IMR-90 (cell line): ENCODE data around the gene SYCP2. TPM values are rescaled to one million over a fixed set of nuclear protein-coding genes. Genes with fewer than 3 reads are reported as not detected.

ENCODE experiments used
- ATAC-seq: fragments of 200-7000 bp; cut with Tn5 transposase; 2 replicates; pipeline ENCODE4 v1.9.1; 2020; ENCODE audit warnings: low read depth, mild to moderate bottlenecking, moderate library complexity
- BruUV-seq: library from RNA; stranded (reverse); fragments of 400-500 nt; replicated peaks from 2 replicates; lab custom pipeline; 2021; lab: Mats Ljungman, UMichigan
- CTCF ChIA-PET: fragments of 300-600 bp; formaldehyde crosslinking; extraction: SDS; loops from one replicate; lab custom pipeline; 2021; ENCODE audit warnings: antibody characterized with exemption; lab: Yijun Ruan, JAX
- POLR2A ChIA-PET: fragments of 300-600 bp; sonication (Branson Sonifier 250); formaldehyde crosslinking; loops from one replicate; lab custom pipeline; 2022; ENCODE audit warnings: antibody characterized with exemption; ENCODE audit not compliant: unreplicated experiment; lab: Charles Lee
- DNase-seq: peaks from one replicate; pipeline ENCODE4 v3.0.0; 2013
- H2AFZ ChIP-seq: replicated peaks from 2 replicates; pipeline ENCODE3; 2013; ENCODE audit warnings: low read length, mild to moderate bottlenecking; ENCODE audit not compliant: poor library complexity
- H2AK5ac ChIP-seq: 2 replicates; pipeline ENCODE4 v1.6.1; 2013; ENCODE audit warnings: low read depth, low read length, inconsistent platforms
- H2AK9ac ChIP-seq: replicated peaks from 2 replicates; pipeline ENCODE3; 2013; ENCODE audit warnings: mild to moderate bottlenecking, low read depth, low read length, moderate library complexity; ENCODE audit not compliant: poor library complexity
- H2BK120ac ChIP-seq: 2 replicates; pipeline ENCODE4 v1.6.1; 2013; ENCODE audit warnings: low read depth, low read length, inconsistent platforms
- H2BK15ac ChIP-seq: 3 replicates; pipeline ENCODE4 v1.6.1; 2013; ENCODE audit warnings: low read depth, low read length, inconsistent platforms
- H2BK20ac ChIP-seq: 2 replicates; pipeline ENCODE4 v1.6.1; 2013; ENCODE audit warnings: low read depth, mild to moderate bottlenecking, inconsistent platforms, low read length, moderate library complexity
- H2BK5ac ChIP-seq: 2 replicates; pipeline ENCODE4 v1.6.1; 2013; ENCODE audit warnings: mild to moderate bottlenecking, low read depth, low read length, inconsistent platforms; ENCODE audit not compliant: poor library complexity, severe bottlenecking
- H3K14ac ChIP-seq: replicated peaks from 2 replicates; pipeline ENCODE4 v1.6.1; 2013; ENCODE audit warnings: low read depth, low read length, inconsistent platforms
- H3K18ac ChIP-seq: 2 replicates; pipeline ENCODE4 v1.6.1; 2013; ENCODE audit warnings: low read depth, low read length, control low read depth
- H3K23ac ChIP-seq: 2 replicates; pipeline ENCODE4 v1.6.1; 2013; ENCODE audit warnings: low read depth, low read length, inconsistent platforms
- H3K27ac ChIP-seq: 2 replicates; pipeline ENCODE4 v1.5.1; 2013; ENCODE audit warnings: mild to moderate bottlenecking, control low read depth, low read length; ENCODE audit not compliant: insufficient read depth
- H3K27me3 ChIP-seq: 2 replicates; pipeline ENCODE4 v1.6.1; 2013; ENCODE audit warnings: low read length; ENCODE audit not compliant: control insufficient read depth, insufficient read depth
- H3K36me3 ChIP-seq: 2 replicates; pipeline ENCODE4 v1.6.1; 2013; ENCODE audit warnings: low read length, mixed read lengths; ENCODE audit not compliant: control insufficient read depth, insufficient read depth
- H3K4ac ChIP-seq: 2 replicates; pipeline ENCODE4 v1.6.1; 2013; ENCODE audit warnings: low read depth, low read length, inconsistent platforms
- H3K4me1 ChIP-seq: 2 replicates; pipeline ENCODE4 v1.6.1; 2013; ENCODE audit warnings: low read length, mixed read lengths; ENCODE audit not compliant: control insufficient read depth, insufficient read depth
- H3K4me2 ChIP-seq: 2 replicates; pipeline ENCODE4 v1.6.1; 2013; ENCODE audit warnings: low read depth, mild to moderate bottlenecking, control low read depth, low read length, moderate library complexity
- H3K4me3 ChIP-seq: 2 replicates; pipeline ENCODE4 v1.5.1; 2013; ENCODE audit warnings: low read depth, mild to moderate bottlenecking, control low read depth, low read length, moderate library complexity; ENCODE audit not compliant: insufficient read depth
- H3K56ac ChIP-seq: 2 replicates; pipeline ENCODE4 v1.6.1; 2013; ENCODE audit warnings: low read length, inconsistent platforms; ENCODE audit not compliant: insufficient read depth; ENCODE audit errors: extremely low read depth
- H3K79me1 ChIP-seq, 2 experiments: 2 replicates each; pipeline ENCODE4 v1.6.1; 2013; ENCODE audit warnings: low read length in 2 of 2, inconsistent platforms in 1 of 2, low read depth in 1 of 2
- H3K9ac ChIP-seq: 2 replicates; pipeline ENCODE4 v1.6.1; 2013; ENCODE audit warnings: low read depth, low read length, control low read depth
- H3K9me1 ChIP-seq: 2 replicates; pipeline ENCODE4 v1.6.1; 2013; ENCODE audit warnings: low read length, inconsistent platforms; ENCODE audit not compliant: insufficient read depth
- H3K9me3 ChIP-seq: 2 replicates; pipeline ENCODE4 v1.6.1; 2013; ENCODE audit warnings: low read length; ENCODE audit not compliant: control insufficient read depth, insufficient read depth
- H4K20me1 ChIP-seq: 2 replicates; pipeline ENCODE4 v1.6.1; 2013; ENCODE audit warnings: low read length, inconsistent platforms; ENCODE audit not compliant: insufficient read depth
- H4K5ac ChIP-seq: 2 replicates; pipeline ENCODE4 v1.6.1; 2013; ENCODE audit warnings: mild to moderate bottlenecking, low read depth, low read length, control low read depth
- H4K8ac ChIP-seq, 2 experiments: 2 replicates each; pipeline ENCODE4 v1.6.1; 2013; ENCODE audit warnings: low read depth in 2 of 2, low read length in 2 of 2, control low read depth in 1 of 2, inconsistent platforms in 1 of 2
- H4K91ac ChIP-seq: 2 replicates; pipeline ENCODE4 v1.6.1; 2013; ENCODE audit warnings: low read depth, low read length, inconsistent platforms; ENCODE audit not compliant: insufficient read depth
- BHLHE40 ChIP-seq: fragments of 150-350 bp; IDR thresholded peaks from 2 replicates; pipeline ENCODE4 v1.6.1; 2016; ENCODE audit warnings: mild to moderate bottlenecking, low read depth, low read length
- CEBPB ChIP-seq: IDR thresholded peaks from 2 replicates; pipeline ENCODE4 v1.6.1; 2012; ENCODE audit warnings: low read depth, low read length, improper control_type of control experiment
- CHD1 ChIP-seq: IDR thresholded peaks from 2 replicates; pipeline ENCODE4 v1.6.1; 2012; ENCODE audit warnings: low read depth, low read length, improper control_type of control experiment
- FOS ChIP-seq: fragments of 150-350 bp; IDR thresholded peaks from 2 replicates; pipeline ENCODE4 v1.6.1; 2016; ENCODE audit warnings: low read depth, low read length
- MAFK ChIP-seq: IDR thresholded peaks from 2 replicates; pipeline ENCODE4 v1.6.1; 2012; ENCODE audit warnings: low read depth, low read length, improper control_type of control experiment
- MXI1 ChIP-seq: IDR thresholded peaks from 2 replicates; pipeline ENCODE4 v1.6.1; 2012; ENCODE audit warnings: low read depth, mild to moderate bottlenecking, low read length, moderate library complexity, borderline replicate concordance
- NFE2L2 ChIP-seq: fragments of 150-350 bp; IDR thresholded peaks from 2 replicates; pipeline ENCODE4 v1.6.1; 2016; ENCODE audit warnings: low read depth, mild to moderate bottlenecking, low read length
- RAD21 ChIP-seq: IDR thresholded peaks from 2 replicates; pipeline ENCODE4 v1.6.1; 2012; ENCODE audit warnings: low read length, improper control_type of control experiment
- RCOR1 ChIP-seq: IDR thresholded peaks from 2 replicates; pipeline ENCODE4 v1.6.1; 2012; ENCODE audit warnings: mild to moderate bottlenecking, low read length, improper control_type of control experiment; ENCODE audit not compliant: insufficient replicate concordance
- RFX5 ChIP-seq: IDR thresholded peaks from 2 replicates; pipeline ENCODE4 v1.8.0; 2012; ENCODE audit warnings: low read depth, mild to moderate bottlenecking, low read length, moderate library complexity
- whole genome bisulfite sequencing, 2 experiments: methylation state at CpG; one replicate each; pipeline versions ENCODE4 v1.1.5 to v1.1.7; 2013; ENCODE audit warnings: missing lambda C conversion rate in 2 of 2; ENCODE audit not compliant: insufficient read length in 1 of 2; ENCODE audit errors: extremely low coverage in 2 of 2; 5-methylcytosine and 5-hydroxymethylcytosine counted together
- dilution Hi-C: fragments of 300-500 bp; cut with HindIII; formaldehyde crosslinking; loops from one replicate; pipeline ENCODE4 v1.14.3; 2018; ENCODE audit warnings: low sequenced_read_pairs; ENCODE audit not compliant: unreplicated experiment
- in situ Hi-C: fragments of 300-500 bp; cut with MboI; formaldehyde crosslinking; loops from 3 replicates; pipeline ENCODE4 v1.14.3; 2019; ENCODE audit warnings: low sequenced_read_pairs, inconsistent platforms, mixed read lengths
- intact Hi-C: fragments of 100-400 bp; cut with micrococcal nuclease; formaldehyde crosslinking; loops from 2 replicates; pipeline ENCODE4 v1.10.0; 2022
- polyA plus RNA-seq, 3 experiments: library from polyadenylated mRNA; depleted of rRNA; stranded (reverse); fragments of >200 nt; gene quantifications; 2 replicates each; pipeline ENCODE4 v1.2.3, GENCODE V29; 2012; ENCODE audit warnings: low replicate concordance in 1 of 3
- total RNA-seq: library from RNA; depleted of rRNA; stranded (reverse); fragments of >200 nt; gene quantifications from 2 replicates; pipeline ENCODE4 v1.2.3, GENCODE V29; 2012
- TF ChIP-seq, protein P1 (sequence below): conservative IDR thresholded peaks from 2 replicates; pipeline ENCODE4 v1.5.1; 2012; ENCODE audit warnings: mild to moderate bottlenecking, low read depth, low read length, improper control_type of control experiment

SYCP2 gene
- total and polyA plus RNA-seq, 2 of the 4 experiments (the other 2 are of a cell fraction), result 0.18 to 0.31 TPM

GRCh38 chr20:59816146-59816738 is 117.2 kb downstream of the SYCP2 start:
- dilution Hi-C loops, result no loop called here
- BruUV-seq, result no TSS peak
- DNase-seq (no peak), ATAC-seq (no peak)
- POLR2A ChIA-PET, result no interaction called here
- Histone ChIP-seq H2AK5ac (no peak overlapping the region), H4K20me1 (no peaks in the 10 kb centered on the region), H3K9ac (no peak overlapping the region), H3K9me1 (no peaks in the 10 kb centered on the region), H3K4me3 (no peak overlapping the region), H2BK15ac (no peak overlapping the region), H2BK20ac (no peak overlapping the region), H4K91ac (no peak overlapping the region), H3K4me2 (no peak overlapping the region), H3K36me3 (no peaks in the 10 kb centered on the region), H3K79me1 (no peaks in the 10 kb centered on the region), H2BK120ac (no peak overlapping the region), H3K4ac (no peak overlapping the region), H2AFZ (no peak overlapping the region), H3K27ac (no peak overlapping the region), H2BK5ac (no peak overlapping the region), H3K56ac (no peak overlapping the region), H3K18ac (no peak overlapping the region), H3K9me3 (peaks cover 11% of the 10 kb centered on the region; the same call in 1 of the 2 replicates), H3K4me1 (no peaks in the 10 kb centered on the region), H4K5ac (no peak overlapping the region), H4K8ac (no peak overlapping the region), H3K27me3 (no peaks in the 10 kb centered on the region), H3K14ac (no peak overlapping the region), H3K23ac (no peak overlapping the region), H2AK9ac (no peak overlapping the region)
- in situ Hi-C loops, result no loop called here
- WGBS, 2 experiments, result 58% methylated on average over 3 of the region's 4 CpGs; no CpG with 5 or more reads in 1 of the 2 experiments
- TF ChIP-seq MXI1, result no peak
- TF ChIP-seq, protein P1, sequence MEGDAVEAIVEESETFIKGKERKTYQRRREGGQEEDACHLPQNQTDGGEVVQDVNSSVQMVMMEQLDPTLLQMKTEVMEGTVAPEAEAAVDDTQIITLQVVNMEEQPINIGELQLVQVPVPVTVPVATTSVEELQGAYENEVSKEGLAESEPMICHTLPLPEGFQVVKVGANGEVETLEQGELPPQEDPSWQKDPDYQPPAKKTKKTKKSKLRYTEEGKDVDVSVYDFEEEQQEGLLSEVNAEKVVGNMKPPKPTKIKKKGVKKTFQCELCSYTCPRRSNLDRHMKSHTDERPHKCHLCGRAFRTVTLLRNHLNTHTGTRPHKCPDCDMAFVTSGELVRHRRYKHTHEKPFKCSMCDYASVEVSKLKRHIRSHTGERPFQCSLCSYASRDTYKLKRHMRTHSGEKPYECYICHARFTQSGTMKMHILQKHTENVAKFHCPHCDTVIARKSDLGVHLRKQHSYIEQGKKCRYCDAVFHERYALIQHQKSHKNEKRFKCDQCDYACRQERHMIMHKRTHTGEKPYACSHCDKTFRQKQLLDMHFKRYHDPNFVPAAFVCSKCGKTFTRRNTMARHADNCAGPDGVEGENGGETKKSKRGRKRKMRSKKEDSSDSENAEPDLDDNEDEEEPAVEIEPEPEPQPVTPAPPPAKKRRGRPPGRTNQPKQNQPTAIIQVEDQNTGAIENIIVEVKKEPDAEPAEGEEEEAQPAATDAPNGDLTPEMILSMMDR, result no peak
- TF ChIP-seq RAD21, result no peak
- TF ChIP-seq FOS, result no peak
- no peak for TF ChIP-seq RFX5
- TF ChIP-seq CEBPB, result no peak
- TF ChIP-seq MAFK, result no peak
- TF ChIP-seq BHLHE40, result no peak
- no peak for TF ChIP-seq NFE2L2
- no peak for TF ChIP-seq CHD1
- TF ChIP-seq RCOR1, result no peak
- CTCF ChIA-PET, result no interaction called here
- intact Hi-C loops, result no loop called here
